Lung microvascular endothelial cell (primary cell): ENCODE measurements around the gene TECTA. TPM values are rescaled to one million over a fixed set of nuclear protein-coding genes. Genes with fewer than 3 reads are reported as not detected.
"Not testable (repeated sequence)": the region's sequence is repeated elsewhere in the genome, so short reads cannot be mapped to it uniquely, and the experiment has no call there.

Experiments
- DNase-seq, 2 donors: peaks; one replicate each; pipeline versions ENCODE4 v3.0.0 to v3.0.0-alpha.2; 2010; ENCODE audit warnings: low read depth in 2 of 2
- total RNA-seq: library from RNA; depleted of rRNA; stranded (reverse); fragments of >200 nt; gene quantifications from 2 replicates; pipeline ENCODE4 v1.2.1, GENCODE V29; 2014

The TECTA gene
- total RNA-seq, 1 donor from 2014 or later = 0.20 TPM

DNA sequence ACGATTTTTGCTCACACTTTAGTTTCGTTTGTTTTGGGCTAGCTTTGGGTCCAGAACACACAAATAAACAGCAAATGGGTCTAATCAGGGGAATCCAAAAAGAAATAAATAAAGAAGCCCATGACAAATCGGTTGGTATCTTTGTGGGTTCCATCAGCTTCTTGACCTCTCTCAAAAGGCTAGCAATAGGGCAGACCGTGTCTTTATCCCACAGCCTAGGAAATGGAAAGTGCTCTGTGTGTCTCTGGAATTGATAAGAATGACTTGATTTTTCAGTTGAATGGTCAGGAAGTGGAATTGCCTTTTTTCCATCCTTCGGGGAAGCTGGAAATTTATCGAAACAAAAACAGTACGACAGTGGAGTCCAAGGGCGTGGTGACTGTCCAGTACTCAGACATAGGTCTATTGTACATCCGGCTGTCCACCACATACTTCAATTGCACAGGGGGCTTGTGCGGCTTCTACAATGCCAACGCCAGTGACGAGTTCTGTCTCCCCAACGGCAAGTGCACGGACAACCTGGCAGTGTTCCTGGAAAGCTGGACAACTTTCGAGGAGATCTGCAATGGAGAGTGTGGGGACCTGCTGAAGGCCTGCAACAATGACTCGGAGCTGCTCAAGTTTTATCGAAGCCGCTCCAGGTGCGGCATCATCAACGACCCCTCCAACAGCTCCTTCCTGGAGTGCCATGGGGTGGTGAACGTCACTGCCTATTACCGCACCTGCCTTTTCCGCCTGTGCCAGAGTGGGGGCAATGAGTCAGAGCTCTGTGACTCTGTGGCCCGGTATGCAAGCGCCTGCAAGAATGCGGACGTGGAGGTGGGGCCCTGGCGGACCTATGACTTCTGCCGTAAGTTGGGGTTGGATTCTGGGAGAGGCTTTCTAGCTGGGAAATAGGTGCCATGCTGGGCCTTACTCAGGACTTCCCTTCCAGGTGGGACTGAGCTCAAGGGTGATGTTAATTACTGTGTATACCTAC, 28.6 kb downstream of the TECTA start:
- DNase-seq = no peak

DNA sequence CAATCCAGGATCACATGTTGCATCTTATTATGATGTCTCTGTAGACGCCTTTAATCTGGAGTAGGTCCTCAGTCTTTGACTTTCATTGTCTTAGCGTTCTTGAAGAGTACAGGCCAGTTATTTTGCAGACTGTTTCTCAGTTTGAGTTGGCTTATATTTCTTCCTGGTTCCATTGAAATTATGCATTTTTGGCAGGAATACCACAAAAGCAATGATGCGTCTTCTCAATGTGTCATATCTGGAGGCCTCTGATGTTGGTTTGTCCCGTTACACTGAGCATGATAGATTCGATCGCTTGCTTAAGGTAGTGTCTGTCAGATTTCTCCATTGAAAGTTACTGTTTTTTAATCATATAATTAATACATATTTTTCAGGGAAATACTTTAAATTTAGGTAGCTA, 30.6 kb downstream of the TECTA start:
- DNase-seq = no peak

DNA sequence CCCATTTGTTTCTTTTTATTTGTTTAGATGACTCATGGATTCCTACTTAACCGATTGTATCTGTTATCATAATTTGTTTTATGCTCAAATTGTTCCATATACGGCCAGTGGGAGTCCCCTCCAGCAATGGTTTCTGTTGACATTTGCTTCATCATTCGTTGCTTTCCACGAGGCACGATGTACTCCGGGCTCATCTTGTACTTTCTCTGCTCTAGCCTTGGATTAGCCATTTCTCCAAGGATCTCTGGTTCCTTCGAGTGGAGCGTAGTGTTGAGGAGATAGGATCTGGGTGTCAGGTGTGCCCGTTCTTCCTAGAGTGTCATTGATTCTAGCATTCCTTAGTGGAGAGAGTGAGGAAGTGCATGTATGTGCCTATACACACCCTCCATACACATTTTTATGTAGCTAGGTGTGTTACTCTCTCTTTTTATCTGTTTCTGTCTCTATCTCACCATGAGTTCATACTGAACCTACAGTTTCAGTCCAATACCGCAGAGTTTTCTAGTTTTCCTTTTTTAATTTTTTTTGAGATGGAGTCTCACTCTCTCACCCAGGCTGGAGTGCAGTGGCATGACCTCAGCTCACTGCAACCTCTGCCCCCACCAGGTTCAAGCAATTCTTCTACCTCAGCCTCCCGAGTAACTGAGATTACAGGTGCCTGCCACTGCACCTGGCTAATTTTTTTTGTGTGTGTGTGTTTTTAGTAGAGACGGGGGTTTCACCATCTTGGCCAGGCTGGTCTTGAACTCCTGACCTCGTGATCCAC, 31.4 kb downstream of the TECTA start:
- DNase-seq = peak in 1 of 2 donors; percentile 50

DNA sequence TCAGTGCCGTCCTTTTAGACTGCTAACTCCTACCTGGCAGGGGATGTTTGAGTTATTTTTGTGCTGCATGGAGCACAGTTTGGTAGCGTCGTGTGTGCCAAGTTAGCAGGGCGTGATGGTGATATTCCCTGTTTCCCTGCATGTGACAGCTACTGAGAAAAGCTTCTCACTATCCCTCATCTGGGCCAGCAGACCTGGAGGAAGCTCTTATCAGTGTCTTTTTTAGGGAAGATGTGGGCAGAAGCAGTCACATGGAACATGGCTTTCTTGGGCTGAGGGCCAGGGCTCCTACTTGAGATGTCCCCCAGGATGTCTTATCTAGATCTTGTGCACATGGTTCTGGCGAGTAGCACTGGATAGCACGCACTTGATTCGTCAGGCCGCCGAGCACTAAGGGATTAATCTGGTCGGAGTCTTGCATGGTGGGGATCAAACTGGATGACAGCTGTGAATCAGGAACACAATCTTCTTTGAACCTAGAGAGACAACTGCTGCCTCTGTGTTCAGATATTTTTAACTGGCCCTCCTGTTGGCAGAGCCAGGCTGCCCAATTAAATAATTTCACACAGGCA, 33.8 kb downstream of the TECTA start:
- no peak for DNase-seq

DNA sequence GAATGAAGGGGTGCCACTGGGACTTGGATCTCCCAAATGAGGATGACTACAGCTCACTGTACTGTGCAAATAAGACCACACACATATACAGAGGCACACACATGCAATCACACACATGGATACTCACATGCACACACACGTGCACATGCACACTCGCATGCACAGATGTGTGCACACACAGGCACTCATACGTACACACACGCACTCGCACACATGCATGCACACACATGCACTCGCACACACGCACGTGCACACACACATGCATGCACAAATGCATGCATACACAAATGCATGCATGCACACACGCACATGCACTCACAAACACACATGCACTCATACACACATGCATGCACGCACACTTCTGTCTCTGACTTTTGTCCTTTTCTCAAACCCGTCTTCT, 36.0 kb downstream of the TECTA start:
- no peak for DNase-seq

DNA sequence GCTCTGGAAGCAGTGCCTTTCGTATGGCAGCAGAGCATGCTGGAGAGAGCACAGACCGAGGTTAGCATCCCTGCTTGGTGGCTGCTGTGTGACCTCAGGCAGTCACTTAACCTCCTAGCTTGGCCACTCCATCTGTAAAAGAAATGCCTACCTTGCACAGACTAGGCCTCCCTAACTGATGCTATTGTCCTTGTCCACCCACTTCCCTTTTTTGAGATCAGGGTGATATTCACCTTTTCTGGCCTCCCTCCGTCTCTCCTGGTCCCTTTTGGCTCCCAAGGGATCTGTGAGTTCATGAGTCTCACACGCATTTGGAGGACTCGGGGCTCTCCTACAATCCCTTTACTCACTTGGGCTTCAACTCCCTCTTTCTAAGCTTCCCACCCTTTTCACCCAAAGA, 37.2 kb downstream of the TECTA start:
- no peak for DNase-seq

DNA sequence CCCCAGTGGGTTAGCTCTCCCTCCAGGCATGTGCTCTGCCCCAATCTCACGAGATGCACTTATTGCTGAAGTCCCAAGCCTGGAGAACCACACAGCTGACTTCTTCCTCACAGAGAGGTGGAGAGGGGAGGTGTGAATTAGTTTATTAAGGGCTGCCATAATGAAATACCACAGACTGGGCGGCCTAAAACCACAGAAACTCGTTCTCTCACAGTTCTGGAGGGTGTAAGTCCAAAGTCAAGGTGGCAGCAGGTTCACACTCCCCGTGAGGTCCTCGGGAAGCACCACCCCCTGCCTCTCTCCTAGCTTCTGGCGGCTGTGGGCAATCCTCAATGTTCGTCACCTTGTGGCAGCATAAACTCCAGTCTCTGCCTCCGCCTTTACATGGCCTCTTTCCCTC, 39.3 kb downstream of the TECTA start:
- DNase-seq = no peak

DNA sequence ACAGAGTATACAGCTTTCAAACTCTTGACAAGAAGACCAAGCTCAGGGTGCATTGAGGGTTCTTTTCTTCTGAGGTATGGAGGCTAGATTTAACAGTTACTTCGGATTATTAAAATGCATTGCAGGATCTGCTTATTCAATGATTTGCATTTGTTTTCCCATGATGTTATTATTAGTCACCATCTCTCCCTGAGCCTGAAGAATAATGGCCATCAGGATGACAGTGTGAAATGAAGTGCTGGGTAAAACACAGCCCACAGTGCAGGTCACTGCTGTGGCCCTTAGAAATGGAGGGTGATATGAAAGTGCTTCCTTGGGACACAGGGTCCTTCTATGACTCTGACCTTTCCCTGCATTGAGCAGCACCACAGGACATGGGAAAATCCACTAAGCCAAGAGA, 40.0 kb downstream of the TECTA start:
- DNase-seq = no peak

DNA sequence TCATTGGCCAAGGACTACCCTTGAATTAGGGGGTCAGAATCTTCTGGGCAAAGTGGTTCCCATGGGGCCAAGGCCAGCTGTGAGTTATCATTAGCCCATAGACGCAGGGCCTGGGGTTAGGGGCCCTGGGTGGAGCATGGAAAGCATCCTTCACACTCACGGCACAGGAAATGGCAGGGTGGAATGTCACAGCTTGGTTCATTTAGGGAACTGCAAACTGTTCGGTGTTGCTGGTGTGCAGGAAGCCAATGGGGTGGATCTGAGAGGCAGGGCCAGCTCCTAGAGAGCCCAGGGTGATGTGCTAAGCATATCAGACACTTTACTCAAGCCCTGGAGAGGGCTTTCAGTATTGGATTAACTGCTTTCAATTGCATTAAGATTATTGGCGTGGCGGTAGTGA, 42.9 kb downstream of the TECTA start:
- no peak for DNase-seq

DNA sequence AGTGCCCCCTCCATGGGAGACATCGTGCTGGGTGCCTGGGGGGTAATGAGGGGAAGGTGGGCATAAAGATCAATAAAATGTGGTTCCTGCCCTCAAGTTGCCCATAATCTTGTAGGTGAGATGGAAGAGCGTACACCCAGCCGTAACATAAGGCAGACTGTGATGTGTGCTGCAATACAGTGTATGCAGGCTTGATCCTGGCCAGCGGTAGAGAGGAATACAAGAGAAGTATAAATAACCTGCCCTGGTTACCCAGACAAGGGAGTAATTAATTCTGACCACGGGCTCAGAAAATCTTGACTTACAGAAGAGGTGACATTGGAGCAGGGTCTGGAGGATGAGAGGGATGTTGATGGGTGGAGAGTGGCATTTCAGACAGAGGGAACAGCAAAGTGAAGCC, 43.7 kb downstream of the TECTA start:
- DNase-seq = no peak

DNA sequence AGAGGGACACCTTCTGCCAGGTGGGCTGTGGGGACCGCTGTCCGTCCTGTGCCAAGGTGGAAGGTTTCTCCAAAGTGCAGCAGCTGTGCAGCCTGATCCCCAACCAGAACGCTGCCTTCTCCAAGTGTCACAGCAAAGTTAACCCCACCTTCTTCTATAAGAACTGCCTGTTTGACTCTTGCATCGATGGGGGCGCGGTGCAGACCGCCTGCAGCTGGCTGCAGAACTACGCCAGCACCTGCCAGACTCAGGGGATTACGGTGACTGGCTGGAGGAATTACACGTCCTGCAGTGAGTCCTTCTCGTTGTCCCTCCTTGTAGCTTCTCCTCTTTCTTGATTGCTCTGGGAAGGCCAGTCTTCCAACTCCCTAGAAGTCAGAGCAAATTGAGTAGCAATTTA, 44.8 kb downstream of the TECTA start:
- DNase-seq = no peak

DNA sequence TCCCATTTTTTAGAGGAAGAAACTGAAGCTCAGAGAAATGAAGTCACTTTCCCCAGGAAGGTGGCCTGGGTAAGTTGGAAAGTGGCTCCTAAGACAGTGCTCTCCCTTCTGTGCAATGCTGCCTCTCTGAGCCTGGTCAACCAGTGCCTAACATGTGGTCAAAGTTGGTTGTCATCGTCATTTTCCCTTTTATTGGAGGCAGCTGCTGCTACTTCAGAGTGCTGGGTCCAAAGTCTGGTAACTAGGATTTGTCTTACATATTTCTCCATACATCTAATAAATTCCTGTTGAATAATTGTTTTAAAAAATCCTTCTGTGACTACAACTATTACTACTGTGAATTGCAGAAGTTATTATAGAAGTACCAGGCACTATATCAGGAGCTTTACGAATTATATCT, 48.1 kb downstream of the TECTA start:
- DNase-seq = no peak

DNA sequence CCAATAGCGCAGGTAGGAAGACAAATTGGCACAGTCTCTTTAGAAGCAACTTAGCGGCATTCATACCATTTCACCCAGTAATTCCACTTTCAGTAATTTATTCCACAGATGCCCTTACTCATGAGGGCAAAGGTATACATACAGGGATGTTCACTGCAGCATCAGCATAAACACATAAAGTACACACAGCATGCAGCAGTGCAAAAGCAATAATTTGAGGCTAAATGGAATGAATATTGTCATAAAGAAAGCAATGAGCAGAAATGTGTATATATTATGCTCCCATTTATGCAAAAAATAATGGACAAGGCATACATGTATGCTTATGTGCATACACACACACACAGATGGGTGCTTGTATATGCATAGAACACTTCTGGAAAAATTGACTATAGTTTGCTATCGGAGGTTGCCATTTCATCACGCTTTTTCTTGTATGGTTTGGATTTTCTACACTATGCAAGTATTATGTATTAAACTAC, 50.2 kb downstream of the TECTA start:
- DNase-seq = no peak

DNA sequence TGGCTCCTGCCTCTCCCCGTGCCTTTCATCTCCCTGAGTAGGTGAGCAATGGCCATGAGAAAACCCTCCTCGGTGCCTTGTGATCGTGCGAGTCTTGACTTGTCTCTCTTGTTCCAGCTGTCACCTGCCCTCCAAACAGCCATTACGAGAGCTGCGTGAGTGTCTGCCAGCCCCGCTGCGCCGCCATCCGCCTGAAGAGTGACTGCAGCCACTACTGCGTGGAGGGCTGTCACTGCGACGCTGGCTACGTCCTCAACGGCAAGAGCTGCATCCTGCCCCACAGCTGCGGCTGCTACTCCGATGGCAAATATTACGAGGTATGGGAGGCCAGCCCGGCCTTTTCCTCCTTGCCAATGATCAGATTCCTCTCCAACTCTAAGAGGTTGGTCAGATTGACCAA, 51.7 kb downstream of the TECTA start:
- no peak for DNase-seq

DNA sequence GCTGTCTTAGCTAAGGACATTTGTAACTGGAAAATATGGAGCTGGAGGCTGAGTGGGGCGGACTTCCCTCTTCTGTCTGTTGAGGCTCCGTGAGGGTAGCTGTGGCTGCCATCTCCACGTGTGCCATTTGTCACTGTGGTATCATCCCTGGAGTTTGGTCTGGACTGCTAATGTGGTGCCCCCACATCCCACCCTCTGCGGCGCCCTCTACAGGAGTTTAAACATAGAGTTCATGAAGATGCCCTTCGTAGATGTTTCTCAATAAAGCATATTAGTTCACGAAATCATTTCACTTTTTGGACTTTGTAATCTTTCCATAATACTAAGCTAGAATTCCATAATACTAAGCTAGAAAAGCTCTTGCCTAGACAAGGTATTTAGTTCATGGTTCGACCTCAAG, 52.4 kb downstream of the TECTA start:
- DNase-seq = no peak

DNA sequence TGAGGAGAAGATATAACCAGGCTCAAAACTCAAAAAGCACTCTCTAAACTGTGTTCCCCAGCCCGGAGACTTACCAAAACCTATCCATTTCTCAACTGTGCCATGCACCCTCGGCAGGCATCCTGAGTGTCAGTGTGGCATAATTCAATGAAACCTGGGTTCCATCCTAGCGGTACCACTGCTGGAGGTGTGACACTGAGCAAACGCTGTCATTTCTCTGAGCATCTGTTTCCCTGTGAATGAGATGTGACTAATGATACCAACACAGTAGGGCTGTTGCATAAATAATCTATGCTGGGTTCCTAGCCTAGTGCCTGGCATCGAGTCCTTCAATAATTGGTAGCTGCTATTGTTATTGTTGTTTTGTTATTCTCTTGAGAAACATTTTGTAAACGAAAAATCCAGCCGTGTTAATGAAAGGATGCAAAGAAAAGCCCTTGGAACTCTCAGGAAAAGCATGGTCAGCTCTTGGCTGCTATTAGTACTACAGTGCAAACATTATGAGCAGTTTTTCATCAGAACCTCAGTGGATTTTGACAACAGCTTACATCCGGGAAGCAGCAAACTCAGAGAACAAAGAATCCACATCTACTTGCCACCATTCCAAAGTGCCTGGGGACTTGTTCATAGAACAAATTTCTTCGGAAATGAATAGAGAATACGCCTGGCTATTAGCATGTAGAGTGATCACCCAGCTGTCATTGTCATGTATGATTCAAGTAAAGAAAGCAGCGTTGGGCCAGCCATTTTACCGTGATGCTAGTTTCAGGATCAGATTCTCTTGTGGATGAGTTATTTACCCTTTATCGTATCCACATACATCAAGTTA, 53.7 kb downstream of the TECTA start:
- no peak for DNase-seq

DNA sequence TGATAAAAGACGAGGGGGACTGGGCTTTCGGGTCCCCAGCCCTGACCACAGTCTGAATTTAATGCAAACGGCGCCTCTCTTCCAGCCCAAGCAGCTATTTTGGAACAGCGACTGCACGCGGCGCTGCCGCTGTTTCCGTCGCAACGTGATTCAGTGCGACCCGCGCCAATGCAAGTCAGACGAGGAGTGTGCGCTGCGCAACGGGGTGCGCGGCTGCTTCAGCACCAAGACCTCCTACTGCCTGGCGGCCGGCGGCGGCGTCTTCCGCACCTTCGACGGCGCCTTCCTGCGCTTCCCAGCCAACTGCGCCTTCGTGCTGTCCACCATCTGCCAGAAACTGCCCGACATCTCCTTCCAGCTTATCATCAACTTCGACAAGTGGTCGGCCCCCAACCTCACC, 56.7 kb downstream of the TECTA start:
- no peak for DNase-seq

DNA sequence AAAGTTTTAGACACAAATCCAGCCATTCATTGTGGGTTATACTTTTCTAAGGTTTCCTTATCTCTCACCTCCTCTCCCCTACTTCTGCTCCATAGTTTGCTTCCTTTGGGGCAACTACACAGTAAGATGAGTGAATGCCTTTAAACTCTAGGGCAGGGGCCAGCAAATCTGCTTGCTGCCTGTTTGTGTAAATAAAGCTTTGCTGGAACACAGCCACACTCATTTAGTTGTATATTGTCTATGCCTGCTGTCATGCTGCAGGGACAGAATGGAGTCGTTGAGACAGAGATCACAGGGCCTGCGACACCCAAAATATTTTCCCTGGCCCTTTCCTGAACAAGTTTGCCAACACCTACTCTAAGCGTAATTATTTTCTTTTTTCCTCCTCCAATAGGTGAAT, 58.7 kb downstream of the TECTA start:
- no peak for DNase-seq

DNA sequence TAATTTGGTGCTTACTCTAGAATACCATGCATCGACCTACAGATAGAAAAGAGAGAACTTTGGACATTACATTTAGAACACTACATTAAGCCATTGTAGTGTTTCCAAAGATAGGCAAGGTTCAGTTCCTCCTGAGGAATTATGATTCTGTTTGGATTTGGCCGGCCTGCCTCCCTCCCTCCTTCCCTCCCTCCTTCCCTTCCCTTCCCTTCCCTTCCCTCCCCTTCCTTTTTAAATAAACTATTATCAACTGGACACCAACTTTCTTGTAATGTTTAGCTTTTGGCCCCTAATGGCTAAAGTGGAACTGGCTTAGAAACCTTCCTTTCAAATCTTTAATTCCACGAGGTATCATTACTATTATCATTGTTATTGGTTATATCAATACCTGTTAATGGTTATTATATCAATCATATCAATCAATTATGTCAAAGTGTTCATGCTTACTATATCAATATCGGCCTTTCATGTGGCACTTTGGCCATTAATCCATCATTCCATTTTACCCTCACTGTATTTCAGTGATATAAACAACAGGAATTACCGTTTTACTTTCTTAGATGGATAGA, 60.4 kb downstream of the TECTA start:
- DNase-seq = no peak

DNA sequence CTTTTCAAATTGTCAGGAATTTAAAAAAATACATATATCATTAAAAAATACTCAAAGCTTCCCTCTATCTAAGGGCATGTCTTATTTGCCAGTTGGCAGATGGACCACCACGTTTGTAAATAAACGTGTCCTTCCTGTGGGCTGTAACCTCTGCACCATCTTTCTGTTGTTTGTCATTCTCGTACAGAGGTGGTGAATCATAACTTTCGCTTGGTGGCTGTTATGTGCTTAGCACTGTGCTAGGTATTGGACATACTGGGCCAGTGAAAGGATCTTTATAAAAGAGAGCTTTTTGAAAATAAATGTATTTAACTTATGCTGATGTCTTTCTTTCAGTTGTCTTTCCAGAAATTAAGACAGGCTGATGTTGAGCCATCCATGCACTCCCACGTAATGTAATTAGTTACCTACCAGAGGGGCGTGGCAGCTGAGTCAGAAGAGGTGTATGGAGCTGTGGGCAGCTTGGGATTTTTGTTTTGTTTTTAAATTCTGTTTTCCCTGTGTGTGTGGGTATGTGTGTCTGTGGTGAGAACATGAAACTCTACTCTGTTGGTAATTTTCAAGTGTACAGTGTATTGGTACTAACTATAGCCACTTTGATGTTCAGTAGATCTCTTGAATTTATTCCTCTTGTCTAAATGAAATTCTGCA, 62.7 kb downstream of the TECTA start:
- no peak for DNase-seq

DNA sequence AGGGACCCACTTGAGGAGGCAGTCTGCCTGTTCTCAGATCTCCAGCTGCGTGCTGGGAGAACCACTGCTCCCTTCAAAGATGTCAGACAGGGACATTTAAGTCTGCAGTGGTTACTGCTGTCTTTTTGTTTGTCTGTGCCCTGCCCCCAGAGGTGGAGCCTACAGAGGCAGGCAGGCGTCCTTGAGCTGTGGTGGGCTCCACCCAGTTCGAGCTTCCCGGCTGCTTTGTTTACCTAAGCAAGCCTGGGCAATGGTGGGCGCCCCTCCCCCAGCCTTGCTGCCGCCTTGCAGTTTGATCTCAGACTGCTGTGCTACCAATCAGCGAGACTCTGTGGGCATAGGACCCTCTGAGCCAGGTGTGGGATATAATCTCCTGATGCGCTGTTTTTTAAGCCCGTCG, 76.6 kb downstream of the TECTA start:
- DNase-seq = not testable (repeated sequence)
